GM12892 (cell line): ENCODE data around the gene SEC31A.

Experiments
- DNase-seq: peaks from one replicate; pipeline ENCODE4 v3.0.0; 2011; ENCODE audit not compliant: insufficient read length
- FAIRE-seq: peaks from 2 replicates; lab custom pipeline; 2011; peaks lifted over from hg19 to GRCh38; lab: Jason Lieb, UNC
- POLR2A ChIP-seq: IDR thresholded peaks from 2 replicates; pipeline ENCODE4 v1.6.1; 2011; ENCODE audit warnings: low read depth, low read length, control low read depth
- POLR2AphosphoS5 ChIP-seq: IDR thresholded peaks from 2 replicates; pipeline ENCODE4 v1.6.1; 2011; ENCODE audit warnings: low read depth, low read length, control low read depth
- TAF1 ChIP-seq: IDR thresholded peaks from 2 replicates; pipeline ENCODE4 v1.6.1; 2011; ENCODE audit warnings: low read depth, mild to moderate bottlenecking, control low read depth, low read length, borderline replicate concordance

Gene SEC31A

DNA sequence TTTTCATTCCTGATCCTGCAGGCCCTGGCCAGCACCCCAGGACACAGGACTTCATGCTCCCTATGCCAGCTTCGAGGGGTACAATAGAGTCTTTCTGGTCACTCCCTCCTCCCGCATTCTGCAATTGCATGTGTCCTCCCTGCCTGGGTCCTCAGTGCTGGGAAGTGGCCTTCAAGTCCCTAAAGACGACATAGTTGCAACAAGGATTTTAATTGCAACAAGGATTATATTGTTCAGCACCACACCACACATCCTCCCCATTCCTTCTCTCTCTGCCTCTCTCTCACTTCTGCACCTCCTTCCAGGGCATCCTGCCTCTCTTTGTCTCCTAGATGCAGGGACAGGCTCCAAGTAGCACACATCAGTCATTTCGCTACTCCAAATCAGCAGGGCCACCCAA, 117.9 kb downstream of the SEC31A start:
- FAIRE-seq (no peak), DNase-seq (no peak)
- no peak for TF ChIP-seq POLR2A
- no peak for TF ChIP-seq TAF1
- no peak for TF ChIP-seq POLR2AphosphoS5

DNA sequence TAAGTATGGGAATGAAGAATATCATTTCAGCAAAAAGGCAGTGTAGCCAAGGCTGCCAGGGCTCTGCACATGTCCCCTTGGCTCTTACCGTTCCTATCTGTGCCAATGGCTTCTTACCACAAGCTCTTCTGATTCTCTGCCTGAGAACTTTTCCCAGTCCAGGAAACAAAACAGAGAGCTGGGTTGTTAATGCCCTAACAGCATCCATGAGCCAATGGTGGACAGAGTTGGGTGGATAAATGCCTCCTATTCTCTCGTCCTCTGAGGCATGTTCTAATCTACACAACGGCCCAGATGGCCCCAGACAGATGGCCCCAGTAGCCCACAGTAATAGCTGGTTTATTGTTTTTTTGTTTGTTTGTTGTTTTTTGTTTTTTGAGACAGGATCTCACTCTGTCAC, 120.3 kb downstream of the SEC31A start:
- FAIRE-seq, result no peak
- no peak for DNase-seq
- no peak for TF ChIP-seq TAF1
- TF ChIP-seq POLR2A, result no peak
- TF ChIP-seq POLR2AphosphoS5, result no peak
